ENCODE measurements around the gene MICAL3. TPM values are rescaled to one million over a fixed set of nuclear protein-coding genes. Genes with fewer than 3 reads are reported as not detected.
"Not testable (repeated sequence)": the region's sequence is repeated elsewhere in the genome, so short reads cannot be mapped to it uniquely, and the experiment has no call there.

MICAL3 gene
- polyA plus RNA-seq (ENCODE audit: insufficient read length in 12 of 12) = 10 to 100 TPM in 11 of 12 donors, not detected in 1; 25.7 to 58.7 (median 41.3) TPM
- long read RNA-seq, donor 1, partial matches to known transcripts = 5 of 8 reads
- long read RNA-seq, donor 1, other reads (novel, unspliced or antisense) = 0 of 8 reads
- long read RNA-seq, donor 2, partial matches to known transcripts = 0 of 1 reads
- long read RNA-seq, donor 2, other reads (novel, unspliced or antisense) = 0 of 1 reads
- long read RNA-seq, donor 3, partial matches to known transcripts = 0 of 1 reads
- long read RNA-seq, donor 3, other reads (novel, unspliced or antisense) = 0 of 1 reads
- long read RNA-seq, donor 4, partial matches to known transcripts = 0 of 2 reads
- long read RNA-seq, donor 4, other reads (novel, unspliced or antisense) = 0 of 2 reads
- long read RNA-seq, donor 5, partial matches to known transcripts = 0 of 2 reads
- long read RNA-seq, donor 5, other reads (novel, unspliced or antisense) = 0 of 2 reads
- long read RNA-seq, donor 6, partial matches to known transcripts = 0 of 2 reads
- long read RNA-seq, donor 6, other reads (novel, unspliced or antisense) = 0 of 2 reads
- long read RNA-seq, donor 7, partial matches to known transcripts = 0 of 6 reads
- long read RNA-seq, donor 7, other reads (novel, unspliced or antisense) = 5 of 6 reads
- long read RNA-seq, donor 8, partial matches to known transcripts = 0 of 1 reads
- long read RNA-seq, donor 8, other reads (novel, unspliced or antisense) = 0 of 1 reads
- long read RNA-seq, donor 9 = 0 reads
- long read RNA-seq, donor 10, partial matches to known transcripts = 0 of 1 reads
- long read RNA-seq, donor 10, other reads (novel, unspliced or antisense) = 0 of 1 reads
- long read RNA-seq, donor 11, partial matches to known transcripts = 0 of 1 reads
- long read RNA-seq, donor 11, other reads (novel, unspliced or antisense) = 0 of 1 reads

- DNase-seq = peak; percentile 35
Observed at GRCh38 chr22:18024276-18024939, at the start of gene MICAL3. TSS of gene MICAL3 (minus strand) at chr22:18024561. CDS start at chr22:17906812, 117,749 bp downstream.

- not testable (repeated sequence) for DNase-seq
Observed at GRCh38 chr22:18073927-18074326, 49.6 kb upstream of the MICAL3 start.

GRCh38 chr22:18073467-18073866 is 49.1 kb upstream of the MICAL3 start:
- DNase-seq = no peak

GRCh38 chr22:18071968-18072310 is 47.6 kb upstream of the MICAL3 start:
- DNase-seq = no peak

GRCh38 chr22:18071307-18071967 is 47.1 kb upstream of the MICAL3 start:
- not testable (repeated sequence) for DNase-seq

GRCh38 chr22:18070556-18071306 is 46.4 kb upstream of the MICAL3 start:
- DNase-seq = no peak

GRCh38 chr22:18070041-18070440 is 45.7 kb upstream of the MICAL3 start:
- DNase-seq = no peak

- no peak for DNase-seq
Observed at GRCh38 chr22:18069041-18069440, 44.7 kb upstream of the MICAL3 start.

- no peak for DNase-seq
Observed at GRCh38 chr22:18068381-18068988, 44.1 kb upstream of the MICAL3 start.

GRCh38 chr22:18067548-18068341 is 43.4 kb upstream of the MICAL3 start:
- no peak for DNase-seq

GRCh38 chr22:18067121-18067520 is 42.8 kb upstream of the MICAL3 start:
- DNase-seq = no peak

- no peak for DNase-seq
Observed at GRCh38 chr22:18066181-18066859, 42.0 kb upstream of the MICAL3 start.

- no peak for DNase-seq
Observed at GRCh38 chr22:18065256-18065655, 40.9 kb upstream of the MICAL3 start.

GRCh38 chr22:18064636-18065035 is 40.3 kb upstream of the MICAL3 start:
- no peak for DNase-seq

- DNase-seq = not testable (repeated sequence)
Observed at GRCh38 chr22:18063715-18064114, 39.4 kb upstream of the MICAL3 start.

- no peak for DNase-seq
Observed at GRCh38 chr22:18063306-18063705, 38.9 kb upstream of the MICAL3 start.

- no peak for DNase-seq
Observed at GRCh38 chr22:18062421-18062820, 38.1 kb upstream of the MICAL3 start.

GRCh38 chr22:18060646-18061620 is 36.6 kb upstream of the MICAL3 start:
- DNase-seq = no peak
